Activated naive CD8-positive, alpha-beta T cell treated with anti-CD3 and anti-CD28 coated beads, Interleukin-2, amount 10 ng/mL, durations not matched to agents 7 days and 5 days (primary cell): ENCODE results near the gene NR6A1. TPM values are rescaled to one million over a fixed set of nuclear protein-coding genes. Genes with fewer than 3 reads are reported as not detected.

Experiments
- ATAC-seq: fragments of 150-1000 bp; cut with Tn5 transposase; one replicate; pipeline ENCODE4 v1.10.0; 2021; ENCODE audit warnings: low read depth, moderate library complexity
- POLR2A ChIA-PET: fragments of 350-600 bp; sonication (Branson Sonifier 250); formaldehyde crosslinking; loops from one replicate; lab custom pipeline; 2021; ENCODE audit warnings: antibody characterized with exemption; lab: Charles Lee
- DNase-seq: peaks from one replicate; pipeline ENCODE4 v3.0.0; 2021
- H3K27ac Mint-ChIP-seq: one replicate; pipeline ENCODE4 v1.8.0; 2022; ENCODE audit warnings: mild to moderate bottlenecking, mixed read lengths
- H3K27me3 Mint-ChIP-seq: one replicate; pipeline ENCODE4 v1.8.0; 2022; ENCODE audit warnings: mild to moderate bottlenecking, moderate library complexity, mixed read lengths
- H3K36me3 Mint-ChIP-seq: one replicate; pipeline ENCODE4 v1.8.0; 2021; ENCODE audit warnings: mild to moderate bottlenecking, mixed read lengths
- H3K4me1 Mint-ChIP-seq: one replicate; pipeline ENCODE4 v1.8.0; 2021; ENCODE audit warnings: mixed read lengths
- H3K4me3 Mint-ChIP-seq: one replicate; pipeline ENCODE4 v1.8.0; 2022; ENCODE audit warnings: mild to moderate bottlenecking, moderate library complexity, mixed read lengths
- H3K9me3 Mint-ChIP-seq: one replicate; pipeline ENCODE4 v1.8.0; 2021; ENCODE audit warnings: mixed read lengths
- total RNA-seq, 2 experiments: library from RNA; stranded (reverse); gene quantifications; one replicate each; pipeline ENCODE4 v1.2.3, GENCODE V29; 2021

Gene NR6A1
- total RNA-seq, 2 experiments from 2014 or later: 0.06 to 0.11 TPM

DNA sequence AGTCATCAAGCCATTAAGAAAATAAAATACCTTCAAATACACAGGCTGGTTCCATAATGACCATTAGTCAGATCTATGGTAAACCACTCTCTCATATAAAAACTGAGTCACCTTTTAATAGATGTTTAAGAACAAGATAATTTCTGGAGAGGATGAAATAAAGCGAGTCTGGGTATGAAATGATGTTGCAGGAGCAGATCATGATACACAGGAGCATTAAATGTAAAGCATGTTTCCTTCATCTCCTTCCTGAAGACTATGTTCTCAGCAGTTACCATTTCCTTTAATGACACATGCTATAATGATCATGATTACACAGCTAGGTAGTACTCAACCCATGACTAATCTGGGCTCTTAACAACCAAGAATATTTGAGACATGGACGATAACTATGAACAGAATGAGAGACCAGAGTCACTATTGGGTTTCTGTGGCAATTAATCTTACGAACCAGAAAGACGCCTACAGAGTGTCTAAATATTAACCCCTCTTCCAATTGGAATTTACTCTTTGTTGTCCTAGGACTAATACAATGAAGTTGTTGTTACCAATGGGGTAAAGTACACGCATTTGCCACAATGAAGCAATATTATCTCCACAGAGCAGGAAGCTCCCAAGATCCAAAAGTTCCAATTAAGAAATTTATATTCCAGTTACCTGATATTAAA, 105.6 kb downstream of the NR6A1 start:
- ATAC-seq (no peak), DNase-seq (no peak)
- Mint-ChIP-seq H3K9me3 (no peaks in the 10 kb centered on the region), H3K36me3 (peaks cover 1% of the 10 kb centered on the region), H3K27me3 (peaks cover 5% of the 10 kb centered on the region), H3K27ac (no peak overlapping the region), H3K4me3 (no peak overlapping the region), H3K4me1 (peaks cover 2% of the 10 kb centered on the region)
- POLR2A ChIA-PET: no interaction called here

GRCh38 chr9:124664143-124664542, 107.0 kb downstream of the NR6A1 start:
- H3K4me3 Mint-ChIP-seq: no peak overlapping the region
- H3K4me1 Mint-ChIP-seq: peaks cover 12% of the 10 kb centered on the region
- no peaks in the 10 kb centered on the region for H3K36me3 Mint-ChIP-seq
- H3K9me3 Mint-ChIP-seq: no peaks in the 10 kb centered on the region
- H3K27ac Mint-ChIP-seq: no peak overlapping the region
- H3K27me3 Mint-ChIP-seq: peaks cover 2% of the 10 kb centered on the region
- no peak for DNase-seq
- no peak for ATAC-seq
- POLR2A ChIA-PET: no interaction called here

DNA sequence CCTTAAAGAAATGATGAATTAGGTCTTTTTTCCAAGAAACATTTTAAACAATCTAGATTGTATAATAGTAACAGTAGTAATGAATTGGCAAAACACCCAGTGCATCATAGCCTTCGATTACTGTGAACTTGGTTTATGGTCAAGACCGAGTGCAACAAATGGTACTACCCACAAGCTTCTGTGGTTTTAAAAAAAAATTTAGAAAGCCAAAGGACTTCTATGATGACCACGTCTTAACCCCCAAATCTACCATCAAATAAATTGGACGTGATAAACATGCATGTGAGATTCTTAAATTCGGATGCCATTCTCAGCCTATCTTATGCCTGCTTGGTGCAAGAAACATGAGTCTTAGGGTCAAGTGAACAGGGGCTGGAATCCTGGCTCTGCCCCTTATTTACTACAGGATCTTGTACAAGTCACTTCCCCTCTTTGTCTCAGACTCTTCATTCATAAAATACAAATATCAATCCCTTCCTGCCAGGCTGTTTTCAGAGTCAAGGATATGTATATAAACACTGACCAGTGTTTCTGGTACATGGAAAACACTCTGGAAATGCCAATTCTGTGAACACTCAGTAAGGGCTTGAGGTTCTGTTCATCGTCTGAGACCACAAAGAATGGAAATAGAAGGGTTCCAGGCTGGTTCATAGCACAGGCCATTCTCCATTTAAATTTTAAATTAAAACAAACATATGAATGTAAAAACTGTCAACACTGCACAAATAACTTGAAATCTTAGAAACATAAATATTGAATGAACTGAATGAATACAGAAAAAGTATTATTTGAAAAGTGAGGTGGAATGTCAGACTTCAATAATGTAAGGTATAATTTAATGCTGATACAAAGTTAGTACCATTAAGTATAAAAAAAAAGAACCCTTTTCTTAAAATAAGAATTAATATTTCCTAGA, 107.8 kb downstream of the NR6A1 start:
- H3K27ac Mint-ChIP-seq: no peak overlapping the region
- peaks cover 20% of the 10 kb centered on the region for H3K4me1 Mint-ChIP-seq
- H3K36me3 Mint-ChIP-seq: no peaks in the 10 kb centered on the region
- H3K9me3 Mint-ChIP-seq: no peaks in the 10 kb centered on the region
- H3K27me3 Mint-ChIP-seq: peaks cover 2% of the 10 kb centered on the region
- ATAC-seq (no peak), DNase-seq (no peak)
- no peak overlapping the region for H3K4me3 Mint-ChIP-seq
- POLR2A ChIA-PET: no interaction called here

DNA sequence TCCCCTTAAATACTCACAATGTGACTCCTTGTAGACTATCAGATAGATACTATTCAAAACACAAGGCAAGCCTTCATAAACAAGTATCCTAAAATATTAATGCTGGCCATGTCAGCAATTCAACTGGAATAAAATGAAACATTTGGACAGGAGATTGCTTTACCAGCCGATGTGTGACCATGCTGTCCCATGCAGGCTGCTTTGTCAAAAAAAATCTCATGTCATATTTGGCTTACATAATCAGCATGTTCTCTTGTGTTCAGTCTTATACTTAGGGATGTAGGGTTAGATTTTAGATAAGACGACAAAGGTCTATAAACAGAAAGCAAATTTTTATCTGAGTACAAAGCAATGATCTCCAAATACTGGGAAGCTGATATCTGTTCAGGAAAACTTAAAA, 108.5 kb downstream of the NR6A1 start:
- ATAC-seq (no peak), DNase-seq (no peak)
- Mint-ChIP-seq H3K27me3 (peaks cover 2% of the 10 kb centered on the region), H3K36me3 (no peaks in the 10 kb centered on the region), H3K27ac (no peak overlapping the region), H3K4me3 (no peak overlapping the region), H3K4me1 (peaks cover 23% of the 10 kb centered on the region), H3K9me3 (no peaks in the 10 kb centered on the region)
- POLR2A ChIA-PET: no interaction called here

GRCh38 chr9:124661271-124661670, 109.8 kb downstream of the NR6A1 start:
- peaks cover 23% of the 10 kb centered on the region for H3K4me1 Mint-ChIP-seq
- POLR2A ChIA-PET: no interaction called here
- H3K27me3 Mint-ChIP-seq: peaks cover 2% of the 10 kb centered on the region
- no peak overlapping the region for H3K27ac Mint-ChIP-seq
- no peak for DNase-seq
- ATAC-seq: no peak
- H3K4me3 Mint-ChIP-seq: no peak overlapping the region
- no peaks in the 10 kb centered on the region for H3K36me3 Mint-ChIP-seq
- H3K9me3 Mint-ChIP-seq: no peaks in the 10 kb centered on the region

DNA sequence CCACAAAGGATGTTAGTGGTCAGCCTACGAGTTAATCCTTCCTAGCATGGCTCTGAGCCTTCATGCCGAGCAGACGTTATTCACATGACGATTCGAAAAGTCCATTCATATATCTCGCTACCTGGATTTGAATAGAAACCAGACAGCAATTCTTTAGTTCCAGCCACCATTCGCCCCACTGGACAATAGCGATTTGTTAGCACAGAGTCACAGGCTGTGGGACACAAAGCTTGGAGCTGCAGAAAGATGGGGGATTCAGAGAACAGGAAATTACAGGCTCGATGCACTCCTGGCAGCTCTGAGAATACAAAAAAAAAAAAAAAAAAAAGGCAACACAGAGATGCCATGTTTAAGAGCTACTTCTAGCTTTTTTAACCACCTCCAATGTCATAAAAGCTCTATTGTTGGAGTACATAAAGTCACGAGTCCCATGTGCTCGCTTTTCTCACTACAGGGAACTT, 110.7 kb downstream of the NR6A1 start:
- peaks cover 23% of the 10 kb centered on the region for H3K4me1 Mint-ChIP-seq

GRCh38 chr9:124659099-124659659, 111.9 kb downstream of the NR6A1 start:
- Mint-ChIP-seq H3K36me3 (no peaks in the 10 kb centered on the region), H3K9me3 (no peaks in the 10 kb centered on the region), H3K4me1 (peaks cover 23% of the 10 kb centered on the region), H3K27me3 (no peaks in the 10 kb centered on the region), H3K27ac (peak overlapping the region; percentile 80), H3K4me3 (peak overlapping the region; percentile 88)
- POLR2A ChIA-PET: interaction anchor here (0.6 to 0.7 kb wide), 2 partner anchors 122 to 193 kb away, joined by 3 to 6 read pairs; no protein-coding TSS in a partner anchor
- peak; percentile 35 for ATAC-seq
- DNase-seq: peak; percentile 32

More for the DNA sequence above, 110.7 kb downstream of the NR6A1 start:
- H3K4me3 Mint-ChIP-seq: peak overlapping the region; percentile 88
- H3K9me3 Mint-ChIP-seq: no peaks in the 10 kb centered on the region
- no peak for DNase-seq
- no peak overlapping the region for H3K27ac Mint-ChIP-seq
- no peaks in the 10 kb centered on the region for H3K36me3 Mint-ChIP-seq
- POLR2A ChIA-PET: interaction anchor here (1.2 kb wide), 1 partner anchor 23 kb away, joined by 5 read pairs; no protein-coding TSS in a partner anchor
- ATAC-seq: no peak
- H3K27me3 Mint-ChIP-seq: peaks cover 2% of the 10 kb centered on the region

GRCh38 chr9:124658165-124659017, 112.7 kb downstream of the NR6A1 start:
- Mint-ChIP-seq H3K27me3 (no peaks in the 10 kb centered on the region), H3K4me3 (peak overlapping the region; percentile 88), H3K27ac (peak overlapping the region; percentile 80), H3K9me3 (no peaks in the 10 kb centered on the region), H3K4me1 (peaks cover 23% of the 10 kb centered on the region), H3K36me3 (no peaks in the 10 kb centered on the region)
- ATAC-seq: peak; percentile 90
- POLR2A ChIA-PET: no interaction called here
- DNase-seq: peak; percentile 36

DNA sequence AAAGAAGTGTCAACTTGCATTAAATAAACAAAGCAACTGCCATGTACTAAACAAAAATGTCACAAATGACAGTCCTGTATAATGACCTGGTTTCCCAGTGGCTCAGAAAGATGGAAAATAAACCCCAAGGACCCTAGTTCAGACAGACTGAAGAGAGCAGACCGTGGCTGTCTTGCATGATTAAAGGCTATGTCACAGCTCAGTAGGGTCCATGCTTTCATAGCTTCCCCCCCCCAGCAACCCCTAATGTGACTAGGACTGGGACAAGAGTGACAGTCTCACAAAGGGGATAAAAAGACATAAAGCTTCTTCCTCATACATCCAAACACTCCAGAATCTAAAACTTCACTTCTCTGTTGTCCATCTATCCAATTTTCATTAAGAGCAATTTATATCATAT, 113.6 kb downstream of the NR6A1 start:
- no peak for ATAC-seq

GRCh38 chr9:124654431-124654830, 116.7 kb downstream of the NR6A1 start:
- peaks cover 4% of the 10 kb centered on the region for H3K27me3 Mint-ChIP-seq
- H3K9me3 Mint-ChIP-seq: no peaks in the 10 kb centered on the region
- peaks cover 13% of the 10 kb centered on the region for H3K4me1 Mint-ChIP-seq
- no peak for ATAC-seq
- no peak for DNase-seq
- H3K4me3 Mint-ChIP-seq: no peak overlapping the region
- no peak overlapping the region for H3K27ac Mint-ChIP-seq
- no peaks in the 10 kb centered on the region for H3K36me3 Mint-ChIP-seq
- POLR2A ChIA-PET: interaction anchor here (1.1 kb wide), 1 partner anchor 27 kb away, joined by 3 read pairs; no protein-coding TSS in a partner anchor

More for the DNA sequence above, 113.6 kb downstream of the NR6A1 start:
- H3K9me3 Mint-ChIP-seq: no peaks in the 10 kb centered on the region
- H3K4me1 Mint-ChIP-seq: peaks cover 23% of the 10 kb centered on the region
- POLR2A ChIA-PET: no interaction called here
- H3K27ac Mint-ChIP-seq: no peak overlapping the region
- H3K4me3 Mint-ChIP-seq: no peak overlapping the region
- DNase-seq: no peak
- no peaks in the 10 kb centered on the region for H3K36me3 Mint-ChIP-seq
- no peaks in the 10 kb centered on the region for H3K27me3 Mint-ChIP-seq

- H3K27ac Mint-ChIP-seq: no peak overlapping the region
- peaks cover 17% of the 10 kb centered on the region for H3K27me3 Mint-ChIP-seq
- H3K9me3 Mint-ChIP-seq: no peaks in the 10 kb centered on the region
- POLR2A ChIA-PET: no interaction called here
- H3K36me3 Mint-ChIP-seq: no peaks in the 10 kb centered on the region
- ATAC-seq (no peak), DNase-seq (no peak)
- H3K4me3 Mint-ChIP-seq: no peak overlapping the region
- H3K4me1 Mint-ChIP-seq: no peaks in the 10 kb centered on the region
These were observed 118.3 kb downstream of the NR6A1 start for GRCh38 chr9:124652615-124653393.

DNA sequence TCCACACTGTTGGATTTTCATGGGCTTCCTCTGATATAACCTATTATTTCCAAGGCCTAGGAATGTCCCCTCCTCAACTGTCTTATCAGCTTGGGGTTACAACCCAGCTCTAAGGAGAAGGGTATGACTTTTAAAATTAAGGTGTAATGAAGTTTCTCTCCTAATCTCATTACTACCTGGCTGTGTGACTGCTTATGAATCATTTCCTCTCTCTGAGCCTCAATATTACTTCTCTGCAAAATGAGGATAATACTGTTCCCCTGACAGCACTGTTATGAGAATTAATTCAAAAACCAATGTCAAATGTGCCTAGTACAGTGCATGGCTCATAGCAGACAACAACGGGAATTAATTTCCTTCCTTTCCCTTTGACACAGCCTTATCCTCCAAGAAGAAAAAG, 118.9 kb downstream of the NR6A1 start:
- no peak overlapping the region for H3K27ac Mint-ChIP-seq
- no peaks in the 10 kb centered on the region for H3K9me3 Mint-ChIP-seq
- POLR2A ChIA-PET: no interaction called here
- H3K4me1 Mint-ChIP-seq: no peaks in the 10 kb centered on the region
- DNase-seq (no peak), ATAC-seq (no peak)
- no peaks in the 10 kb centered on the region for H3K36me3 Mint-ChIP-seq
- H3K27me3 Mint-ChIP-seq: peaks cover 18% of the 10 kb centered on the region
- no peak overlapping the region for H3K4me3 Mint-ChIP-seq
